A673 (cell line): ENCODE data around the gene MRRF. TPM values are rescaled to one million over a fixed set of nuclear protein-coding genes. Genes with fewer than 3 reads are reported as not detected.

Source experiments
- BruUV-seq: library from RNA; stranded (reverse); fragments of 400-500 nt; replicated peaks from 2 replicates; lab custom pipeline; 2021; lab: Mats Ljungman, UMichigan
- CTCF ChIA-PET: fragments of 300-600 bp; sonication (Branson Sonifier 250); formaldehyde crosslinking; loops from one replicate; lab custom pipeline; 2022; ENCODE audit warnings: antibody characterized with exemption; lab: Charles Lee
- POLR2A ChIA-PET: fragments of 300-600 bp; sonication (Branson Sonifier 250); formaldehyde crosslinking; loops from one replicate; lab custom pipeline; 2022; ENCODE audit warnings: antibody characterized with exemption; ENCODE audit not compliant: low non-redundant PET; lab: Charles Lee
- DNase-seq: peaks from one replicate; pipeline ENCODE4 v3.0.0-alpha.2; 2015; ENCODE audit warnings: low spot score
- H3K27ac ChIP-seq: fragments of 200-600 bp; sonication (generic); 2 replicates; pipeline ENCODE4 v1.5.1; 2016; ENCODE audit warnings: mixed run types, low read depth, mild to moderate bottlenecking, mixed read lengths, antibody characterized with exemption, low read length; ENCODE audit not compliant: poor library complexity, severe bottlenecking
- H3K27me3 ChIP-seq: fragments of 200-600 bp; sonication (generic); replicated peaks from 2 replicates; pipeline ENCODE4 v1.6.1; 2017; ENCODE audit warnings: mixed run types, low read depth, mild to moderate bottlenecking, mixed read lengths, antibody characterized with exemption, low read length; ENCODE audit not compliant: insufficient read depth, poor library complexity
- H3K36me3 ChIP-seq: fragments of 200-600 bp; sonication (generic); 2 replicates; pipeline ENCODE4 v1.6.1; 2016; ENCODE audit warnings: mixed run types, mild to moderate bottlenecking, mixed read lengths, antibody characterized with exemption, low read length; ENCODE audit not compliant: insufficient read depth, poor library complexity, severe bottlenecking
- H3K4me1 ChIP-seq: fragments of 200-600 bp; sonication (generic); 2 replicates; pipeline ENCODE4 v1.6.1; 2017; ENCODE audit warnings: mixed run types, mild to moderate bottlenecking, mixed read lengths, antibody characterized with exemption, low read length; ENCODE audit not compliant: insufficient read depth, poor library complexity, severe bottlenecking
- H3K4me3 ChIP-seq: fragments of 200-600 bp; sonication (generic); 2 replicates; pipeline ENCODE4 v1.5.1; 2016; ENCODE audit warnings: low read depth, mixed run types, mild to moderate bottlenecking, mixed read lengths, low read length; ENCODE audit not compliant: poor library complexity, severe bottlenecking
- H3K9me3 ChIP-seq: fragments of 200-600 bp; sonication (generic); 2 replicates; pipeline ENCODE4 v1.6.1; 2016; ENCODE audit warnings: mixed run types, low read depth, mild to moderate bottlenecking, mixed read lengths, antibody characterized with exemption, low read length; ENCODE audit not compliant: poor library complexity, severe bottlenecking
- CTCF ChIP-seq: fragments of 300-800, 200-600 bp; sonication (generic); conservative IDR thresholded peaks from 2 replicates; pipeline ENCODE4 v1.5.1; 2017; ENCODE audit warnings: low read depth, mild to moderate bottlenecking, antibody characterized with exemption, low read length, moderate library complexity, mixed read lengths
- EZH2 ChIP-seq: fragments of 200-600 bp; sonication (generic); IDR thresholded peaks from 2 replicates; pipeline ENCODE4 v1.6.1; 2017; ENCODE audit warnings: borderline replicate concordance, low read depth, mild to moderate bottlenecking, mixed read lengths, antibody characterized with exemption, low read length; ENCODE audit not compliant: poor library complexity, severe bottlenecking
- intact Hi-C: fragments of 100-400 bp; cut with micrococcal nuclease; formaldehyde crosslinking; loops from one replicate; pipeline ENCODE4 v1.10.0; 2022; ENCODE audit not compliant: unreplicated experiment
- total RNA-seq: library from RNA; stranded (reverse); gene quantifications from 2 replicates; pipeline ENCODE4 v1.2.3, GENCODE V29; 2021

MRRF gene
- total RNA-seq, 1 experiment from 2014 or later: 44.9 TPM

DNA sequence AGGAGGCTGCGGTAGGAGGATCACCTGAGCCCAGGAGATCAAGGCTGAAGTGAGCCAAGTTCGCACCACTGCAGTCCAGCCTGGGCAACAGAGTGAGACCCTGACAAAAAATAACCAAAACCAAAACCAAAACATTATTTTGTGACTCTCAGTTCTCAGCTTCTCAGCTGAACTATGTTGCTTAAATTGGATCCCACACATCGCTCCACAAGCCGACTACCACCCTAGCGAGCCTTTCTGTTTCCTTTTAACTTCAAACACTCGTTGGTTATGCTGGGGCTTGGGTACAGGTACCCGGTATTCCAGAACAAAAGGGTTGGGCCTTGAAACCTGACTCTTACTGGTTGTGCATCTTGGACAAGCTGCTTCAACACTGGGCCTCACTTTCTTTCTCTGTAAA is 102.4 kb downstream of the MRRF start:
- DNase-seq: no peak
- Histone ChIP-seq H3K9me3 (no peaks in the 10 kb centered on the region), H3K4me1 (no peaks in the 10 kb centered on the region), H3K36me3 (no peaks in the 10 kb centered on the region), H3K27ac (no peak overlapping the region), H3K4me3 (no peak overlapping the region), H3K27me3 (peaks cover 21% of the 10 kb centered on the region)
- ChIA-PET POLR2A (no interaction called here), CTCF (no interaction called here)
- no peak for TF ChIP-seq EZH2
- TF ChIP-seq CTCF: no peak
- intact Hi-C loops: no loop called here
- no TSS peak for BruUV-seq

- intact Hi-C loops: no loop called here
- no peaks in the 10 kb centered on the region for H3K4me1 ChIP-seq
- POLR2A ChIA-PET: interaction anchor here (0.6 kb wide), 1 partner anchor 61 kb away, joined by 4 read pairs; no protein-coding TSS in a partner anchor
- CTCF ChIA-PET: interaction anchor here (0.6 kb wide), 1 partner anchor 32 kb away, joined by 5 read pairs; no protein-coding TSS in a partner anchor
- DNase-seq: no peak
- peaks cover 28% of the 10 kb centered on the region for H3K27me3 ChIP-seq
- TF ChIP-seq EZH2 (no peak), CTCF (no peak)
- BruUV-seq: no TSS peak
- H3K9me3 ChIP-seq: no peaks in the 10 kb centered on the region
- H3K27ac ChIP-seq: no peak overlapping the region
- no peak overlapping the region for H3K4me3 ChIP-seq
- H3K36me3 ChIP-seq: no peaks in the 10 kb centered on the region
These were observed 103.2 kb downstream of the MRRF start for GRCh38 chr9:122367774-122368460.

DNA sequence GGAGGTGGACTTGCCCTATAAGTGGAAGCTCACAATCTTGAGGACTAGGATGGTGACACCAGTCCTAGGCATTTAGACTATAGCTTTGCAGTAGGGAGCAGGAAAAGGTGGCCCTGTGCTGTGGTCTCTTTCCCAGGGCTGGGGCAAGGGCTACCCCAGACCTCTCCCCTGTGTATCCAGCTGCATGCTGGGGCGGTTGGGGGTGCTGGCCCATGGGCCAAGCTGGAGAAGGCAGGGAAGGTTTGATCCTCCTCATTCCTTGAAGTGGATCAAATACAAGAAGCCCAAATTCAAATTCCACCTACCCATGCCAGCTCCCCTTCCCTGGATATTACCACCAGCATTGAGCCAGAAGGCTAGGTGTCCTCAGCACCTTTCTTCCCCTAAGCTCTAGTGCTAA is 104.0 kb downstream of the MRRF start:
- DNase-seq: no peak
- no TSS peak for BruUV-seq
- POLR2A ChIA-PET: interaction anchor here (0.6 kb wide), 1 partner anchor 61 kb away, joined by 4 read pairs; no protein-coding TSS in a partner anchor
- Histone ChIP-seq H3K4me3 (no peak overlapping the region), H3K36me3 (no peaks in the 10 kb centered on the region), H3K27ac (no peak overlapping the region), H3K4me1 (no peaks in the 10 kb centered on the region), H3K9me3 (no peaks in the 10 kb centered on the region), H3K27me3 (peaks cover 28% of the 10 kb centered on the region)
- TF ChIP-seq EZH2: no peak
- TF ChIP-seq CTCF: no peak
- CTCF ChIA-PET: interaction anchor here (0.6 kb wide), 1 partner anchor 32 kb away, joined by 5 read pairs; no protein-coding TSS in a partner anchor
- intact Hi-C loops: no loop called here
